ENCODE measurements around the gene SHROOM2.

SHROOM2 gene

DNA sequence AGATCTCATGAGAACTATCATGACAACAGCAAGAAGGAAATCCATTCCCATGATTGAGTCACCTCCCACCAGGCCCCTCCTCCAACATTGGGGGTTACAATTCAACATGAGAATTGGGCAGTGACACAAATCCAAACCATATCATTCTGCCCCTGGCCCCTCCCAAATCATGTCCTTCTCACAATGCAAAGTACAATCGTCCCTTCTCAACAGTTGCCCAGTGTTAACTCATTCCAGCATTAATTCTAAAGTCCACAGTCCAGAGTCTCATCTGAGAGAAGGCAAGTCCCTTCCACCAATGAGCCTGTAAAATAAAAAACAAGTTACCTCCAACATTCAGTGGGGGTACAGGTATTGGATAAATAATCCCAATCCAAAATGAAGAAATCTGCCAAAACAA lies 166.1 kb downstream of the SHROOM2 start:
- no peak for DNase-seq

DNA sequence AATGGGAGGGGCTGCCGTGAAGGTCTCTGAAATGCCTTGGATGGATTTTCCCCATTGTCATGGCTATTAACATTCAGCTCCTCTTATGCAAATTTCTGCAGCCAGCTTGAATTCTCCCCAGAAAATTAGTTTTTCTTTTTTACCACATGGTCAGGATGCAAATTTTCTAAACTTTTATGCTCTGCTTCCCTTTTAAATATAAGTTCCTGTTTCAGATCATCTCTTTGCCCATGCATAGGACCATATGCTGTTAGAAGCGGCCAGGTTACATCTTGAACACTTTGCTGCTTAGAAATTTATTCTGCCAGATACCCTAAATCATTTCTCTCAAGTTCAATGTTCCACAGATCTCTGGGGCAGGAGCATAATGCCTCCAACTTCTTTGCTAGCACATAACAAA lies 167.2 kb downstream of the SHROOM2 start:
- DNase-seq = no peak

DNA sequence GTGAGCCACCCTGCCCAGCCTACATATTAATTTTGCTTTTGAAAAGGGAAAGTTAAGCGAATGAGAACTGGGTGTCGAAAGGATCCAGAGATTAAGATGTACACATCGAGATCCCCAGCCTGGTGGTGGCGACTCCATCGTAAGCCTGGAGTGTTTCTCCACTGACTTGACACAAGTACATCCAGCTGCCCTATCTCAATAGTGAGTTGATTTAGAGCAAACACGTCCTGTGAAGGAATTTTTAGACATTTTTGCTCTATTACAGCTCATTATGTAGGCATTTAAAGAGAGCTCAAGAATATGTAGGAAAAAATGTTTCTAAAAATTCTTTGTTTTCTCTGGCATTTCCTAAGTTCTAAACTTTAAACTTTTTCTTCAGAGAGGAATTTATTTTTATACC lies 169.3 kb downstream of the SHROOM2 start:
- DNase-seq = no peak

DNA sequence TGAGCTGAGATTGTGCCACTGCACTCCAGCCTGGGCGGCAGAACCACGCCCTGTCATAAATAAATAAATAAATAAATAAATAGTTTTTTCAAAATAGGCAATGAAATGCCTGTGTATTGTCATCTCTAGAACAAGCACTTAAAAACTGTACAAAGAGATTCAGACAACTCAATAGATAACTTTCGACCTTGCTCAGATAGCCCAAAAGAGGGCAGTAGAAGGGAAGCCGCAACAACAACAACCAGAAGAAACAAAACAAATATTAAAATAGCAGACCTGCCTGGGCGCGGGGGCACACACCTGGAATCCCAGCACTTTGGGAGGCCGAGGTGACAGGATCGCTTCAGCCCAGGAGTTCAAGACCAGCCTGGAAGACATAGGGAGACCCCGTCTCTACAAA lies 171.5 kb downstream of the SHROOM2 start:
- no peak for DNase-seq

DNA sequence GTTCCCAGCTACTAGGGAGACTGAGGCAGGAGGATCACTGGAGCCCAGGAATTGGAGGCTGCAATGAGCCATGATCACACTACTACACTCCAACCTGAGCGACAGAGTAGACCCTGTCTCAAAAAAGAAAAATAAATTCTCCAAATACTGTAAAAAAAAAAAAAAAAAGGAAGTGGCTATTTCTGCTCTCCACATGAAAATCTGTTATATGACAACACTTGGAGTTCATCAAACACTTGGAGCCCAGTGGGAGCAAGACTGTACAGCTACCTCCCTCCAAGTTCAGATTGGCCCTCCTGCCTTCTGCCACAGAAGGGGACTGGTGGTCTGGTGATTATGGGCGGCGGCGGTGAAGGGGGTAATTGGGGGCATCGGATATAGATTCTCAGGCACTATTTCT lies 172.0 kb downstream of the SHROOM2 start:
- DNase-seq = no peak

DNA sequence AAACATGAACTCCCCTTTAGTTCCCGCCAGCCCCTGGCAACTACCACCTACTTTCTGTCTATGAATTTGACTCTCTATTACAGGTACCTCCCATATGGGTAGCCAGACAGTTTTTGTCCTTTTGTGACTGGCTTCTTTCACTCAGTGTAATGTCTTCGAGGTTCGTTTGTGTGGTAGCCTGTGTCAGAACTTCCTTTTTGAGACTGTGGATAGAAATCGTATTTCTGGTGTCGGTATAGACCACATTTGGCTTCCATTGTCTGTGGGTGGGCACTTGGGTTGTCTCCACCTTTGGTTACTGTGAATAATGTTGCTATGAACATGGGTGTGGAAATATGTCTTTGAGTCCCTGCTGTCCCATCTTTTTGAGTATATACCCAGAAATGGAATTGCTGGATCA lies 175.5 kb downstream of the SHROOM2 start:
- DNase-seq = no peak

DNA sequence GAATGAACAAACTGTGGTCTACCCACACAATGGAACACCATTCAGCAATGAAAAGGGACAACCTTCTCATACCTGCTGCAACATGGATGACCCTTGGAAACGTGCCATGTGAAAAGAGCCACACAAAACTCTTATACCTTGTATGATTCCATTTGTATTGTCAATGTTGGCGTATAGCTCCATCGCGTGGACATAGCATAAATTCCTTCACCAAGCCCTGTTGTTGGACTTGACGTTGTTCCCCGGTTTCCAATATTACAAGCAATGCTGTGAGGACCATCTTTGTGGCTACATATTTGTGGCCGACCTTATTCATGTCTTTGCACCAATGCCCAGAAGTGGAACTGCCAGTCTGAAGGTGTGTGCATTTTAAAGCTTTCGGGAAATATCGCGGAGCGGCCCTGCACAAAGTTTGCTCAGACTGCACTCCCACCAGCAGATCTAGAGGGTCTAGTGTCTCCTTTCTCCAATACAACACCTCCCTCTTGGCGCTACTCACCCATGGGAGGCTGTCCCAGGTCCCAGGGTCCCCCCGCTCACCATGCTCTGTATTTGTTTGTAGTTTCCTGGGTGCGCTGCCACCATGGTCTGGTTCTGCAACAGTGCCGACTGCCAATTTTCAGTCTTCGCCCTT lies 180.7 kb downstream of the SHROOM2 start, which contains the start of gene CLDN34:
Gene CLDN34 (plus strand): TSS at position 584 of the 634 bp plus-strand sequence. CDS start 0 bp downstream, at position 584.
- DNase-seq = no peak

DNA sequence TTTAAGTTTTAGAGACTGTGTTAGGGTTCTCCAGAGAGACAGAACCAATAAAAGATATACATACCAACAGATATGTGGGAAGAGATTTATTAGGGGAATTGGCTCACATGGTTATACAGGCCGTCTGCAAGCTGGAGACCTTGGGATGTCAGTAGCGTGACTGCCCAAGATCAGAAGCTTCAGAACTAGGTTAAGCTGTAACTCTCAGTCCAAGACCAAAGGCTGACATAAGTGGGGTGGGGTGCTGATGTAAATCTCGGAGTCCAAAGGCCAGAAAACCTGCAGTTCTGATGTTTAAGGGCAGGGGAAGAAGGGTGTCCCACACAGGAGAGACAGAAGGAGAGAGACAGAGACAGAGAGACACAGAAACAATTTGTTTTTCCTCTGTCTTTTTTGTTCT lies 191.4 kb downstream of the SHROOM2 start:
- no peak for DNase-seq

DNA sequence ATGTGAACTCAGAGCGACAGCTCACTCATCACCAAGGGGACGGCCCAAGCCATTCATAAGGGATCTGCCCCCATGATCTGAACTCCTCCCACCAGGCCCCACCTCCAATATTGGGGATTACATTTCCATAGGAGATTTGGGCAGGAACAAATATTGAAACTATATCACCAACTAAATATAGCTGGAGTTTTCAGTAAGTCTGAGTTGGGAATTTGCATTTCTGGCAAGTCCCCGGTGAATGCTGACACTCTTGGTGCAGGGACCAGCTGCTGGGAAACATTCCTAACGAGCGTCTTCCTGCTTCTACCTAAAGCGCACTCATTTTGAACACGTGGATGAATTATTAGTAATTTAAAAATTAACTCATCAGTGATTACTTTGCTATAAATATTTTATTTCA lies 194.2 kb downstream of the SHROOM2 start:
- DNase-seq = no peak

DNA sequence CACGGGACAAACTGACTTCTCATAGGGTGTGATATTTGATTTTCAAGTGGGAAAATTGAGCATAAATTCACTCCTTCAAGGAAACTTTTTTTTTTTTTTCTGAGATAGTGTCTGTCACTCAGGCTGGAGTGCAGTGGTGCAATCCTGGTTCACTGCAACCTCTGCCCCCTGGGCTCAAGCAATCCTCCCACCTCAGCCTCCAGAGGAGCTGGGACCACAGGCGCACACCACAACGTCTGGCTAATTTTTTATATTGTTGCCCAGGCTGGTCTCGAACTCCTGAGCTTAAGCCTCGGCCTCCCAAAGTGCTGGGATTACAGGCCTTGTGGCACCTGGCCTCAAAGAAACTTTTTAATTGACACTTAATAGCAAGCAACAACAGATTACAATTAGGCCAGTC lies 194.7 kb downstream of the SHROOM2 start:
- no peak for DNase-seq

DNA sequence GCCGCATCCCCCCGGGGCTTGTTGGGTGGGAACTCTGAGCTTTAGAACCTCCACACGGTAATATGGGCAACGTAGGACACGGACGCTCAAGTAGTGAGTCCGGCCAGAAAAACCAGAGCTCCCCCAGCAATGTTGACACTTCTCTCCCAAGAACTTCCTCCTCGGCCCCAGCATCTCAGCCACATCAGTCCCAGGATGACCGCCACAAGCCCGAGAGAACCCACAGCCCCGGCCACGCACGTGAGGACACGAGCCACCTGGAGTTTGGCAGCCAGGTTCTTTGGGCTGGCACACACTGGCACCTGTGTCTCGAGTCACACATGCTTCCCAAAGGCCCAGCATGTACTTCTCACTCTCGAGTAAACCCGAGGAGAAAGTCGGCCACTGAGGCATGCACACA lies 197.2 kb downstream of the SHROOM2 start:
- no peak for DNase-seq

DNA sequence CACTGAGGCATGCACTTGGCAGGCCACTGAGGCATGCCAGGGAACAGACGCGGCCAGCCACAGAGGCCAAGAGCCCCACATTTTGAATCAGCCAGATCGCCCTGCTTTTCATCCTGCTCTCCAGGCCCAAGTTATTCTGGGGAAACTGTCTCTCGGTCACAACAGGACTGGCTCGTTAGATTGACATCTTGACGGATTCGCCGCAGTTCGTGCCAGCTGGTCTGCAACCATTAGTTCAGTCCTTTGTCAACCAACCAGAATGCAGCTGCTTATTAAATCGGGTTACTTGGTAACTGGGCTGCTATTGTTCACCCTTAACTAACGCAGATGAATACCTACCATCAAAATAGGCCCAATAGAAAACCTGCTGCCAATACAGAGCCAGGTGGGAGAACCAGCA lies 197.6 kb downstream of the SHROOM2 start:
- peak in 1 of 2 experiments; percentile 43 for DNase-seq

DNA sequence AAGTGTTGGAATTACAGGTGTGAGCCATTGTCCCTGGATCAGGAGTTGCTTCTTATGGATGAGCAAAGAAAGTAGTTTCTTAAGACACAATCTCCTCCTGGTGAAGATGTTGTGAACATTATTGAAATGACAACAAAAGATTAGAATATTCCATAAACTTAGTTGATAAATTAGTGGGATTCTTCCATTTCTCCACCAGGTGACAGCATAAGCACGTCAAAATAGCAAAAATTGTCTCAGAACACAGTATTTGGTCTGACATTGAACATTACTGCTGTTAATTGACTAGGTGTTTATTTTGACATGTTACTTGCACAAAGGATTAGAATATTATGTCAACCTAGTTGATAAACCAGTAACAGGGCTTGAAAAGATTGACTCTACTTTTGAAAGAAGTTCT lies 202.5 kb downstream of the SHROOM2 start:
- no peak for DNase-seq

DNA sequence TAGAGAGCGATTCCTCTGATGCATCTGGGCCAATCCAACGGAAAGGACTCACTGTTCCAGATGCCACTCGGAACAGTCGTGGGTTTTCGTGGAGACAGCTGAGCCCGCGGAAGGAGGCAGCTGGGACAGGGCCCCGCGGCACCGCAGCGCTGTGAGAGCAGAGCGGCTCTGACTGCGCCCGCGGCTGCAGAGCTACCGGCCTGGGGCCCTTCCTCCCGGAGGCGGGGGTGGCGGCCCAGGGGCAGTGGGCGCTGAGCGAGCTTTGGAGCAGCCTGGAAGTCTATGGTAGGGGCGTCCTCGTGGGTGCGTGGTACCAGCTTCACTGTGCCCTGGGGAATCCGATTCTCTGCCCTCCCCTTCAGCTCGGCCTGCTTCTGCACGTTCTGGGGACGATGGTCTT lies 205.8 kb downstream of the SHROOM2 start:
- DNase-seq = no peak

DNA sequence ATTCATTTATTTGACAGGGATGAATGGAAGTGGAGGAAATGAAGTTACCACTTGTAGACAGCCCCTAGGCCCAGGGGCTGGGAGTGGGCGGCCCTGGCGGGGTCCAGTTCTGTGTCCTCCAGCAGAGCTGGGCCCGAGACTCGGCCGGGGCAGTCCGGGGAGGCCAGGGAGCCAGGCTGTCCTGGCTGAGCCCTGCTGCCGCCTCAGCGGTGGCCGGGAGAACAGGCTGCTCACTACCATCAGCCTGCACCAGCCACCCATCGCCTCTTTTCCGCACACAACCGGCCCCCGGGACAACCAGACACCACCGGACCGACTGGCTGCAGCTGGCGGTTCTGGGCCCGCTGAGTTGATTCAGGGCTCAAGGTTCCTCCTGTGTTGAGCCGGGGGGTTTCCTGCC lies 206.5 kb downstream of the SHROOM2 start:
- DNase-seq = no peak

DNA sequence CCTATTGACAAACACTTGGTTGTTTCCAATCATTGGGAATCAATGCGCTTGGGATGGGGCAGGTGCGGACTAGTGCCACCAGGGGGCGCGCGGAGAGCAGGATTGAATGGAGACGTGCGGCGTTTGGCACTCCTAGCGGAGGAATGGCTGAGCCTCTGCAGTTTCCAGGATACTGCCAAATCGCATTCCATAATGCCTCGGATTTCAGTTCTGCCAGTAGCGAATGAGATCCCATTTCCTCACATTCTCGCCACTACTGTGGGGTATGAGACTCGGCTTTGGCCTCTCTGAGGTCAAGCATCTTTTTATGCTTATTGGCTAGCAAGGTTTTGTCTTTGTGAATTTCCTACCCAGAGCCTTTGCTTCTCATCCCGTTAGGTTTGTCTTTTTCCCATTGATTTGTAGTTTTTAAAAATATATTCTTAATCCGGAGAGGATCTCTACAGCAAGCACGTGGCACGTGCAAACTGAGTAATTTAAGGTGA lies 209.7 kb downstream of the SHROOM2 start:
- DNase-seq = peak; percentile 78 to 84

DNA sequence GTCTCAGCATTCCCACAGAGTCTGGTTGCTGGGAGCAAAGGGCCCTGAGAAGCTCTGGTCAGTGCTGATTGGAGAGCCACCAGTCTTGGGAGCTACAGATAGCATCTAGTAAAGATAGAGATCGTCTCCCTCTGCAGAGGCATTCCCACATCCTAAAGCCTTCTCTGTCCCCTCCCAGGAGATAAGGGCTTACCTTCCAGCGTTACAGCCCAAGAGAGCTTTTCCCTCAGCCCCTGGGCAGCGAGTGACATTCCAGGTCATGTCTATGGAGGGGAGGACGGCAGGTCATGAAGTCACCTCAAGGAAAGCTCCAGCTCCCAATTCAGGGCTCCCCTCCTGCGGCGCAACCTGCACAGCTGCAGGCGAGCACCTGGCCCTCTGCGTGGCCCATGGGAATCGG lies 210.8 kb downstream of the SHROOM2 start:
- no peak for DNase-seq

DNA sequence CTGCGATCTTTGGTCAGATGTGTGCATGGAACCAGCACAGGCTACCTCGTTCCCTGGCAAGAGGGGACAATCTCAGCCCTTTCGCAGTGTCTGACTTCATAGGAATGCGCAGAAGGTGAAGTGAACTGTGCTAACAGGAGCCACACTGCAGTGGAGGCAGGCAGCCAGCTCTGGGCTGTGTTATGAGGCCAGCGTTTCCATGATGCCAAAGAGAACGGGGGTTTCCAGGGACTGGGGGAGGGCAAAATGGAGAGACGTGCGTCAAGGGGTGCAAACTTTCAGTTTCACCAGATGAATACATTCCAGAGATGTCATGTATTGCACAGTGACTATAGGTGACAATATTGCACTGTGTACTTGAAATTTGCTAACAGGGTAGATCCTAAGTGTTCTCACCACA lies 211.3 kb downstream of the SHROOM2 start:
- DNase-seq = no peak
